ENCODE results near the gene TTC21B.
"Not testable (repeated sequence)": the region's sequence is repeated elsewhere in the genome, so short reads cannot be mapped to it uniquely, and the experiment has no call there.

The TTC21B gene

GRCh38 chr2:165889158-165889557, 64.4 kb downstream of the TTC21B start:
- no peak for FAIRE-seq
- no peak for DNase-seq (ENCODE audit: insufficient read length, low spot score)

- FAIRE-seq = no peak
- DNase-seq (ENCODE audit: insufficient read length, low spot score) = no peak
Observed at GRCh38 chr2:165888171-165888570, 65.4 kb downstream of the TTC21B start.

- DNase-seq (ENCODE audit: insufficient read length, low spot score) = no peak
- peak; percentile 18 for FAIRE-seq
Observed at GRCh38 chr2:165886487-165887146, 67.0 kb downstream of the TTC21B start.

- DNase-seq (ENCODE audit: insufficient read length, low spot score) = no peak
- peak; percentile 85 for FAIRE-seq
Observed at GRCh38 chr2:165877565-165878550, 75.7 kb downstream of the TTC21B start.

GRCh38 chr2:165876712-165877111, 76.9 kb downstream of the TTC21B start:
- no peak for FAIRE-seq
- DNase-seq (ENCODE audit: insufficient read length, low spot score) = no peak

- FAIRE-seq (no peak), DNase-seq (ENCODE audit: insufficient read length, low spot score) (no peak)
Observed at GRCh38 chr2:165876269-165876668, 77.3 kb downstream of the TTC21B start.

GRCh38 chr2:165874445-165875039, 79.0 kb downstream of the TTC21B start:
- FAIRE-seq = peak; percentile 94
- DNase-seq (ENCODE audit: insufficient read length, low spot score) = peak; percentile 20

GRCh38 chr2:165872101-165872791, 81.3 kb downstream of the TTC21B start:
- no peak for FAIRE-seq
- no peak for DNase-seq (ENCODE audit: insufficient read length, low spot score)

- DNase-seq (ENCODE audit: insufficient read length, low spot score) (no peak), FAIRE-seq (no peak)
Observed at GRCh38 chr2:165871025-165871424, 82.6 kb downstream of the TTC21B start.

GRCh38 chr2:165870346-165870745, 83.2 kb downstream of the TTC21B start:
- no peak for FAIRE-seq
- no peak for DNase-seq (ENCODE audit: insufficient read length, low spot score)

- FAIRE-seq (no peak), DNase-seq (ENCODE audit: insufficient read length, low spot score) (no peak)
Observed at GRCh38 chr2:165868211-165868610, 85.4 kb downstream of the TTC21B start.

GRCh38 chr2:165864296-165864695, 89.3 kb downstream of the TTC21B start:
- no peak for DNase-seq (ENCODE audit: insufficient read length, low spot score)
- peak; percentile 8 for FAIRE-seq

GRCh38 chr2:165863810-165864261, 89.7 kb downstream of the TTC21B start:
- FAIRE-seq (peak; percentile 4), DNase-seq (ENCODE audit: insufficient read length, low spot score) (no peak)

GRCh38 chr2:165861083-165861482, 92.5 kb downstream of the TTC21B start:
- DNase-seq (ENCODE audit: insufficient read length, low spot score); FAIRE-seq: not testable (repeated sequence)

- not testable (repeated sequence) for FAIRE-seq; DNase-seq (ENCODE audit: insufficient read length, low spot score)
Observed at GRCh38 chr2:165859723-165860122, 93.9 kb downstream of the TTC21B start.

GRCh38 chr2:165857876-165858275, 95.7 kb downstream of the TTC21B start:
- FAIRE-seq = no peak
- no peak for DNase-seq (ENCODE audit: insufficient read length, low spot score)

GRCh38 chr2:165852394-165852793, 101.2 kb downstream of the TTC21B start:
- FAIRE-seq (no peak), DNase-seq (ENCODE audit: insufficient read length, low spot score) (no peak)

- DNase-seq (ENCODE audit: insufficient read length, low spot score) = no peak
- FAIRE-seq = no peak
Observed at GRCh38 chr2:165847001-165847400, 106.6 kb downstream of the TTC21B start.

GRCh38 chr2:165846056-165846455, 107.5 kb downstream of the TTC21B start:
- FAIRE-seq (no peak), DNase-seq (ENCODE audit: insufficient read length, low spot score) (no peak)

- FAIRE-seq = no peak
- DNase-seq (ENCODE audit: insufficient read length, low spot score) = no peak
Observed at GRCh38 chr2:165844216-165844615, 109.4 kb downstream of the TTC21B start.

GRCh38 chr2:165843351-165843750, 110.2 kb downstream of the TTC21B start:
- FAIRE-seq (no peak), DNase-seq (ENCODE audit: insufficient read length, low spot score) (no peak)
